Panc1 (cell line): ENCODE results near the gene TNRC18.

Experiments
- CTCF ChIP-seq: fragments of 450-650 bp; IDR thresholded peaks from 2 replicates; pipeline ENCODE4 v1.5.1; 2017; ENCODE audit warnings: mild to moderate bottlenecking
- POLR2AphosphoS5 ChIP-seq: IDR thresholded peaks from 2 replicates; pipeline ENCODE4 v1.6.1; 2012; ENCODE audit warnings: mild to moderate bottlenecking, low read depth, low read length, moderate library complexity
- TCF7L2 ChIP-seq: IDR thresholded peaks from 2 replicates; pipeline ENCODE4 v1.6.1; 2011; ENCODE audit warnings: mild to moderate bottlenecking, low read depth, low read length, inconsistent platforms

- TF ChIP-seq POLR2AphosphoS5 (no peak), CTCF (no peak), TCF7L2 (no peak)
Observed at GRCh38 chr7:5356751-5357119, 66.9 kb downstream of the TNRC18 start.
